Natural killer cell treated with Interleukin-12 subunit alpha and Interleukin-12 subunit beta and Interleukin-15 and Interleukin-18, amount 100 ng/mL, for 72 hours (primary cell): Measurements from ENCODE around the gene SULT1A1. TPM values are rescaled to one million over a fixed set of nuclear protein-coding genes. Genes with fewer than 3 reads are reported as not detected.
A peak's percentile ranks its signal among the peaks of the same experiment; 100 is the strongest.
"Not testable (repeated sequence)": the region's sequence is repeated elsewhere in the genome, so short reads cannot be mapped to it uniquely, and the experiment has no call there.

Experiments
- ATAC-seq, 2 donors: fragments of 150-1000 bp; cut with Tn5 transposase in 1 of 2; sonication (Bioruptor Pico), chemical (Tn5 transposase) in 1 of 2; 2 replicates each; pipeline ENCODE4 v1.10.0; 2021
- DNase-seq: peaks from one replicate; pipeline ENCODE4 v3.0.0; 2022; ENCODE audit warnings: low spot score
- H3K27ac Mint-ChIP-seq, 2 donors: 1 replicate in 1 of 2; 2 replicates in 1 of 2; pipeline ENCODE4 v1.8.0; 2022; ENCODE audit warnings: mixed read lengths in 2 of 2, mild to moderate bottlenecking in 1 of 2, moderate library complexity in 1 of 2
- H3K27me3 Mint-ChIP-seq, 2 donors: 1 replicate in 1 of 2; 2 replicates in 1 of 2; pipeline ENCODE4 v1.8.0; 2022; ENCODE audit warnings: mixed read lengths in 2 of 2
- H3K36me3 Mint-ChIP-seq: one replicate; pipeline ENCODE4 v1.8.0; 2022; ENCODE audit warnings: mixed read lengths
- H3K4me1 Mint-ChIP-seq, 2 donors: 1 replicate in 1 of 2; 2 replicates in 1 of 2; pipeline ENCODE4 v1.8.0; 2022; ENCODE audit warnings: low read depth in 2 of 2, mixed read lengths in 2 of 2, mild to moderate bottlenecking in 1 of 2
- H3K4me3 Mint-ChIP-seq: one replicate; pipeline ENCODE4 v1.8.0; 2022; ENCODE audit warnings: mixed read lengths
- H3K9me3 Mint-ChIP-seq: 2 replicates; pipeline ENCODE4 v1.8.0; 2022; ENCODE audit warnings: mixed read lengths
- total RNA-seq, 2 donors: library from RNA; stranded (reverse); gene quantifications; one replicate each; pipeline ENCODE4 v1.2.3, GENCODE V29; 2022

SULT1A1 gene
- total RNA-seq, result 1 to 10 TPM; 4.4 to 7.8 TPM

- Mint-ChIP-seq H3K27ac (peak within 1 kb of the TSS in 1 of 2 donors; percentile 62), H3K4me3 (no peak within 1 kb of the TSS), H3K9me3 (no peaks in the 10 kb centered on the region), H3K4me1 (peaks cover 0 to 8% of the 10 kb centered on the region in 2 donors), H3K36me3 (no peaks in the 10 kb centered on the region), H3K27me3 (no peaks in the 10 kb centered on the region)
- ATAC-seq (no peak), DNase-seq (no peak)
These were observed at the start of gene SULT1A1 for GRCh38 chr16:28609631-28610594. Gene SULT1A1 (minus strand): TSS chr16:28610044. CDS start chr16:28608855, 1,189 bp downstream.

GRCh38 chr16:28639959-28640358 lies 30.1 kb upstream of the SULT1A1 start:
- not testable (repeated sequence) for H3K27ac Mint-ChIP-seq, ATAC-seq, DNase-seq, H3K9me3 Mint-ChIP-seq, H3K27me3 Mint-ChIP-seq, H3K36me3 Mint-ChIP-seq, H3K4me3 Mint-ChIP-seq, H3K4me1 Mint-ChIP-seq

GRCh38 chr16:28638359-28638758 lies 28.5 kb upstream of the SULT1A1 start:
- not testable (repeated sequence) for H3K4me1 Mint-ChIP-seq, H3K9me3 Mint-ChIP-seq, H3K27ac Mint-ChIP-seq, H3K27me3 Mint-ChIP-seq, H3K4me3 Mint-ChIP-seq, ATAC-seq, H3K36me3 Mint-ChIP-seq, DNase-seq

- not testable (repeated sequence) for H3K4me3 Mint-ChIP-seq, DNase-seq, H3K27ac Mint-ChIP-seq, H3K27me3 Mint-ChIP-seq, H3K9me3 Mint-ChIP-seq, H3K36me3 Mint-ChIP-seq, ATAC-seq, H3K4me1 Mint-ChIP-seq
These were observed 27.9 kb upstream of the SULT1A1 start, which contains the start of gene NPIPB8 for GRCh38 chr16:28637765-28638164. Gene NPIPB8 (plus strand): TSS chr16:28638065. CDS start chr16:28638361, 296 bp downstream.

- ATAC-seq, H3K27me3 Mint-ChIP-seq, H3K4me1 Mint-ChIP-seq, H3K27ac Mint-ChIP-seq, H3K9me3 Mint-ChIP-seq, DNase-seq, H3K36me3 Mint-ChIP-seq, H3K4me3 Mint-ChIP-seq: not testable (repeated sequence)
These were observed 26.4 kb upstream of the SULT1A1 start for GRCh38 chr16:28636093-28636823.

GRCh38 chr16:28630905-28631304 lies 21.1 kb upstream of the SULT1A1 start:
- not testable (repeated sequence) for H3K9me3 Mint-ChIP-seq, ATAC-seq, H3K27ac Mint-ChIP-seq, H3K4me3 Mint-ChIP-seq, H3K4me1 Mint-ChIP-seq, H3K36me3 Mint-ChIP-seq, DNase-seq, H3K27me3 Mint-ChIP-seq

GRCh38 chr16:28623172-28623711 lies 13.4 kb upstream of the SULT1A1 start:
- DNase-seq (no peak), ATAC-seq (peak; percentile 90 to 91)
- Mint-ChIP-seq H3K4me1 (peaks cover 4 to 7% of the 10 kb centered on the region in 2 donors), H3K27ac (no peak overlapping the region), H3K9me3 (no peaks in the 10 kb centered on the region), H3K4me3 (peak overlapping the region; percentile 72), H3K36me3 (no peaks in the 10 kb centered on the region), H3K27me3 (peaks cover 6 to 9% of the 10 kb centered on the region in 2 donors)

- H3K36me3 Mint-ChIP-seq, DNase-seq, H3K27me3 Mint-ChIP-seq, H3K4me1 Mint-ChIP-seq, H3K9me3 Mint-ChIP-seq: not testable (repeated sequence)
- Mint-ChIP-seq H3K4me3 (peak overlapping the region; percentile 72), H3K27ac (peak overlapping the region; percentile 9 to 35)
- peak; percentile 10 to 30 for ATAC-seq
These were observed 12.8 kb upstream of the SULT1A1 start for GRCh38 chr16:28622532-28623171.

GRCh38 chr16:28621481-28622155 lies 11.8 kb upstream of the SULT1A1 start:
- Mint-ChIP-seq H3K9me3 (no peaks in the 10 kb centered on the region), H3K27ac (peak overlapping the region in 1 of 2 donors; percentile 9), H3K27me3 (peaks cover 5 to 9% of the 10 kb centered on the region in 2 donors), H3K4me3 (peak overlapping the region; percentile 24), H3K4me1 (peaks cover 4 to 7% of the 10 kb centered on the region in 2 donors), H3K36me3 (no peaks in the 10 kb centered on the region)
- DNase-seq, result no peak
- no peak for ATAC-seq

- not testable (repeated sequence) for H3K36me3 Mint-ChIP-seq, H3K27ac Mint-ChIP-seq, ATAC-seq, DNase-seq, H3K4me3 Mint-ChIP-seq, H3K27me3 Mint-ChIP-seq, H3K9me3 Mint-ChIP-seq, H3K4me1 Mint-ChIP-seq
These were observed 10.5 kb upstream of the SULT1A1 start for GRCh38 chr16:28620316-28620715.

GRCh38 chr16:28617874-28618273 lies 8.0 kb upstream of the SULT1A1 start:
- H3K4me3 Mint-ChIP-seq, result no peak overlapping the region
- no peaks in the 10 kb centered on the region for H3K27me3 Mint-ChIP-seq
- ATAC-seq (no peak), DNase-seq (no peak)
- no peaks in the 10 kb centered on the region for H3K36me3 Mint-ChIP-seq
- H3K9me3 Mint-ChIP-seq, result no peaks in the 10 kb centered on the region
- peak overlapping the region in 1 of 2 donors; percentile 31 for H3K27ac Mint-ChIP-seq
- peaks cover 7 to 9% of the 10 kb centered on the region in 2 donors for H3K4me1 Mint-ChIP-seq

- DNase-seq, result no peak
- no peaks in the 10 kb centered on the region for H3K27me3 Mint-ChIP-seq
- no peak for ATAC-seq
- H3K4me3 Mint-ChIP-seq, result no peak overlapping the region
- no peaks in the 10 kb centered on the region for H3K9me3 Mint-ChIP-seq
- no peaks in the 10 kb centered on the region for H3K36me3 Mint-ChIP-seq
- peak overlapping the region in 1 of 2 donors; percentile 31 for H3K27ac Mint-ChIP-seq
- H3K4me1 Mint-ChIP-seq, result peaks cover under 1 to 5% of the 10 kb centered on the region in 2 donors
These were observed 6.8 kb upstream of the SULT1A1 start for GRCh38 chr16:28616636-28617035.

GRCh38 chr16:28616224-28616577 lies 6.4 kb upstream of the SULT1A1 start:
- not testable (repeated sequence) for H3K27me3 Mint-ChIP-seq, H3K4me3 Mint-ChIP-seq, H3K36me3 Mint-ChIP-seq, H3K27ac Mint-ChIP-seq, DNase-seq, ATAC-seq, H3K9me3 Mint-ChIP-seq, H3K4me1 Mint-ChIP-seq
